ENCODE data around the gene OPALIN. TPM values are rescaled to one million over a fixed set of nuclear protein-coding genes. Genes with fewer than 3 reads are reported as not detected.

OPALIN gene
- total and polyA plus RNA-seq, 9 of the 15 experiments (the other 6 are each of a cell fraction or from before 2014, with no cell fraction given) = not detected

DNA sequence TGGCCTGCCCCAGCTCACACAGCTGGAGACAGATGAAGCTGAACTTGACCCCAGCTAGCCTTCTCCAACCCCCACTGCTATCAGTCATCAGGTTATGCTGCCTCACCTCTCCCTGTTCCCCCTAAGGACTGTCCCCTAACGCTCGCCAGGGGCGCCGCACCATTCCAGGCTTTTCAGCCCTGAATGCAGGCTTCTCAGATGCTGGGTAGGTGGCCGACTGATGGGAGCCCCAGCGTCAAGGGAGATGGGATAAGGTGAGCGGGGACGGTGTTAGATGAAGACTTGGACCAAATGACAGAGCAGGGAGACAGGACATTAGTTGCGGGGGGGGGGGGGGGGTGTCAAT lies 15.8 kb upstream of the OPALIN start:
- intact Hi-C loops (cut with micrococcal nuclease) = loop anchor here (10.0 kb wide), 1 partner anchor 370 kb away; no protein-coding TSS in a partner anchor
- FAIRE-seq = no peak

More for the DNA sequence above, 15.8 kb upstream of the OPALIN start:
- no peak for TF ChIP-seq HNRNPK (IDR thresholded peaks at IDR 0.05; ENCODE audit: low read depth, low read length, poor library complexity, severe bottlenecking)
- TF ChIP-seq, protein P1, sequence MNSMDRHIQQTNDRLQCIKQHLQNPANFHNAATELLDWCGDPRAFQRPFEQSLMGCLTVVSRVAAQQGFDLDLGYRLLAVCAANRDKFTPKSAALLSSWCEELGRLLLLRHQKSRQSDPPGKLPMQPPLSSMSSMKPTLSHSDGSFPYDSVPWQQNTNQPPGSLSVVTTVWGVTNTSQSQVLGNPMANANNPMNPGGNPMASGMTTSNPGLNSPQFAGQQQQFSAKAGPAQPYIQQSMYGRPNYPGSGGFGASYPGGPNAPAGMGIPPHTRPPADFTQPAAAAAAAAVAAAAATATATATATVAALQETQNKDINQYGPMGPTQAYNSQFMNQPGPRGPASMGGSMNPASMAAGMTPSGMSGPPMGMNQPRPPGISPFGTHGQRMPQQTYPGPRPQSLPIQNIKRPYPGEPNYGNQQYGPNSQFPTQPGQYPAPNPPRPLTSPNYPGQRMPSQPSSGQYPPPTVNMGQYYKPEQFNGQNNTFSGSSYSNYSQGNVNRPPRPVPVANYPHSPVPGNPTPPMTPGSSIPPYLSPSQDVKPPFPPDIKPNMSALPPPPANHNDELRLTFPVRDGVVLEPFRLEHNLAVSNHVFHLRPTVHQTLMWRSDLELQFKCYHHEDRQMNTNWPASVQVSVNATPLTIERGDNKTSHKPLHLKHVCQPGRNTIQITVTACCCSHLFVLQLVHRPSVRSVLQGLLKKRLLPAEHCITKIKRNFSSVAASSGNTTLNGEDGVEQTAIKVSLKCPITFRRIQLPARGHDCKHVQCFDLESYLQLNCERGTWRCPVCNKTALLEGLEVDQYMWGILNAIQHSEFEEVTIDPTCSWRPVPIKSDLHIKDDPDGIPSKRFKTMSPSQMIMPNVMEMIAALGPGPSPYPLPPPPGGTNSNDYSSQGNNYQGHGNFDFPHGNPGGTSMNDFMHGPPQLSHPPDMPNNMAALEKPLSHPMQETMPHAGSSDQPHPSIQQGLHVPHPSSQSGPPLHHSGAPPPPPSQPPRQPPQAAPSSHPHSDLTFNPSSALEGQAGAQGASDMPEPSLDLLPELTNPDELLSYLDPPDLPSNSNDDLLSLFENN (IDR thresholded peaks at IDR 0.05; ENCODE audit: low read depth in 2 of 2, low read length in 2 of 2) = no peak
- TF ChIP-seq, protein P2, sequence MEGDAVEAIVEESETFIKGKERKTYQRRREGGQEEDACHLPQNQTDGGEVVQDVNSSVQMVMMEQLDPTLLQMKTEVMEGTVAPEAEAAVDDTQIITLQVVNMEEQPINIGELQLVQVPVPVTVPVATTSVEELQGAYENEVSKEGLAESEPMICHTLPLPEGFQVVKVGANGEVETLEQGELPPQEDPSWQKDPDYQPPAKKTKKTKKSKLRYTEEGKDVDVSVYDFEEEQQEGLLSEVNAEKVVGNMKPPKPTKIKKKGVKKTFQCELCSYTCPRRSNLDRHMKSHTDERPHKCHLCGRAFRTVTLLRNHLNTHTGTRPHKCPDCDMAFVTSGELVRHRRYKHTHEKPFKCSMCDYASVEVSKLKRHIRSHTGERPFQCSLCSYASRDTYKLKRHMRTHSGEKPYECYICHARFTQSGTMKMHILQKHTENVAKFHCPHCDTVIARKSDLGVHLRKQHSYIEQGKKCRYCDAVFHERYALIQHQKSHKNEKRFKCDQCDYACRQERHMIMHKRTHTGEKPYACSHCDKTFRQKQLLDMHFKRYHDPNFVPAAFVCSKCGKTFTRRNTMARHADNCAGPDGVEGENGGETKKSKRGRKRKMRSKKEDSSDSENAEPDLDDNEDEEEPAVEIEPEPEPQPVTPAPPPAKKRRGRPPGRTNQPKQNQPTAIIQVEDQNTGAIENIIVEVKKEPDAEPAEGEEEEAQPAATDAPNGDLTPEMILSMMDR (IDR thresholded peaks at IDR 0.05 in 2 of 3, conservative IDR thresholded peaks at IDR 0.05 in 1 of 3; ENCODE audit: insufficient read depth in 2 of 3, low read depth in 1 of 3, low read length in 3 of 3) = 0 out of 6 replicates have a peak, but pooled peaks of 1 of the 3 experiments have one; percentile 5
- TF ChIP-seq HMG20A (CRISPR knock-in tag; conservative IDR thresholded peaks at IDR 0.05) = no peak
- ATAC-seq = peak; percentile 14; the same call in 2 of the 3 replicates
- H3K9ac ChIP-seq (ENCODE audit: insufficient read depth in 1 of 2, low read depth in 2 of 2, low read length in 2 of 2) = no peak overlapping the region
- no peaks in the 10 kb centered on the region for H3K36me3 ChIP-seq (ENCODE audit: control insufficient read depth, insufficient read depth, low read length)
- BruUV-seq (replicated peaks) = no TSS peak
- H3K4me1 ChIP-seq (replicated peaks in 1 of 2; ENCODE audit: control insufficient read depth in 2 of 2, insufficient read depth in 2 of 2, low read length in 2 of 2) = peaks cover 0 to 14% of the 10 kb centered on the region in 2 experiments; a peak in 2 of 5 replicates
- DNase-seq (ENCODE audit: extremely low read depth in 1 of 4, low spot score in 3 of 4) = peak; percentile 10 to 25 (median 14)
- ChIA-PET POLR2A (interaction anchor here (0.6 kb wide), 1 partner anchor 822 kb away, joined by 3 read pairs; no protein-coding TSS in a partner anchor), CTCF (ENCODE audit: low intra/inter-chr PET ratio) (interaction anchor here (0.9 to 1.7 kb wide), 2 partner anchors 137 to 836 kb away, joined by 6 to 9 read pairs; no protein-coding TSS in a partner anchor)
- H3K27me3 ChIP-seq (ENCODE audit: control insufficient read depth in 2 of 2, insufficient read depth in 2 of 2, low read length in 2 of 2) = peaks cover 0 to 28% of the 10 kb centered on the region in 2 experiments; a peak in 2 of 5 replicates
- H3K79me2 ChIP-seq (ENCODE audit: control insufficient read depth, insufficient read depth, low read length) = no peaks in the 10 kb centered on the region
- peak overlapping the region; percentile 72; the same call in 1 of the 2 replicates for H3K4me2 ChIP-seq (ENCODE audit: insufficient read depth, low read length)
- H3K9me1 ChIP-seq (ENCODE audit: control insufficient read depth, insufficient read depth, low read length) = no peaks in the 10 kb centered on the region
- H2AFZ ChIP-seq (ENCODE audit: low read depth, low read length) = peak overlapping the region; percentile 89
- no peaks in the 10 kb centered on the region for H3K9me3 ChIP-seq (replicated peaks; ENCODE audit: control insufficient read depth, insufficient read depth, low read depth, low read length)
- H3K27ac ChIP-seq (ENCODE audit: extremely low read depth, low read depth, low read length) = no peak overlapping the region
- in situ Hi-C loops (cut with MboI) = no loop called here
- peak overlapping the region; percentile 16; the same call in 1 of the 2 replicates for H3K4me3 ChIP-seq
- 3% methylated on average over 4 of the region's 9 CpGs for WGBS (ENCODE audit: insufficient coverage, low coverage, missing lambda C conversion rate)
- 0 out of 2 replicates have a peak, but pooled peaks cover 5% of the 10 kb centered on the region for H4K20me1 ChIP-seq (replicated peaks; ENCODE audit: control insufficient read depth, insufficient read depth, low read length)

Measured in K562 (cell line).